NCI-H446 treated with DMSO at 0.1 percent for 48 hours (cell line): ENCODE measurements around the gene PDS5B.
"Not testable (repeated sequence)": the region's sequence is repeated elsewhere in the genome, so short reads cannot be mapped to it uniquely, and the experiment has no call there.

Source experiments
- DNase-seq: peaks from one replicate; lab custom pipeline; 2025; lab: John Stamatoyannopoulos, UW

Gene PDS5B, protein sequence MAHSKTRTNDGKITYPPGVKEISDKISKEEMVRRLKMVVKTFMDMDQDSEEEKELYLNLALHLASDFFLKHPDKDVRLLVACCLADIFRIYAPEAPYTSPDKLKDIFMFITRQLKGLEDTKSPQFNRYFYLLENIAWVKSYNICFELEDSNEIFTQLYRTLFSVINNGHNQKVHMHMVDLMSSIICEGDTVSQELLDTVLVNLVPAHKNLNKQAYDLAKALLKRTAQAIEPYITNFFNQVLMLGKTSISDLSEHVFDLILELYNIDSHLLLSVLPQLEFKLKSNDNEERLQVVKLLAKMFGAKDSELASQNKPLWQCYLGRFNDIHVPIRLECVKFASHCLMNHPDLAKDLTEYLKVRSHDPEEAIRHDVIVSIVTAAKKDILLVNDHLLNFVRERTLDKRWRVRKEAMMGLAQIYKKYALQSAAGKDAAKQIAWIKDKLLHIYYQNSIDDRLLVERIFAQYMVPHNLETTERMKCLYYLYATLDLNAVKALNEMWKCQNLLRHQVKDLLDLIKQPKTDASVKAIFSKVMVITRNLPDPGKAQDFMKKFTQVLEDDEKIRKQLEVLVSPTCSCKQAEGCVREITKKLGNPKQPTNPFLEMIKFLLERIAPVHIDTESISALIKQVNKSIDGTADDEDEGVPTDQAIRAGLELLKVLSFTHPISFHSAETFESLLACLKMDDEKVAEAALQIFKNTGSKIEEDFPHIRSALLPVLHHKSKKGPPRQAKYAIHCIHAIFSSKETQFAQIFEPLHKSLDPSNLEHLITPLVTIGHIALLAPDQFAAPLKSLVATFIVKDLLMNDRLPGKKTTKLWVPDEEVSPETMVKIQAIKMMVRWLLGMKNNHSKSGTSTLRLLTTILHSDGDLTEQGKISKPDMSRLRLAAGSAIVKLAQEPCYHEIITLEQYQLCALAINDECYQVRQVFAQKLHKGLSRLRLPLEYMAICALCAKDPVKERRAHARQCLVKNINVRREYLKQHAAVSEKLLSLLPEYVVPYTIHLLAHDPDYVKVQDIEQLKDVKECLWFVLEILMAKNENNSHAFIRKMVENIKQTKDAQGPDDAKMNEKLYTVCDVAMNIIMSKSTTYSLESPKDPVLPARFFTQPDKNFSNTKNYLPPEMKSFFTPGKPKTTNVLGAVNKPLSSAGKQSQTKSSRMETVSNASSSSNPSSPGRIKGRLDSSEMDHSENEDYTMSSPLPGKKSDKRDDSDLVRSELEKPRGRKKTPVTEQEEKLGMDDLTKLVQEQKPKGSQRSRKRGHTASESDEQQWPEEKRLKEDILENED (N-terminal part only)

DNA sequence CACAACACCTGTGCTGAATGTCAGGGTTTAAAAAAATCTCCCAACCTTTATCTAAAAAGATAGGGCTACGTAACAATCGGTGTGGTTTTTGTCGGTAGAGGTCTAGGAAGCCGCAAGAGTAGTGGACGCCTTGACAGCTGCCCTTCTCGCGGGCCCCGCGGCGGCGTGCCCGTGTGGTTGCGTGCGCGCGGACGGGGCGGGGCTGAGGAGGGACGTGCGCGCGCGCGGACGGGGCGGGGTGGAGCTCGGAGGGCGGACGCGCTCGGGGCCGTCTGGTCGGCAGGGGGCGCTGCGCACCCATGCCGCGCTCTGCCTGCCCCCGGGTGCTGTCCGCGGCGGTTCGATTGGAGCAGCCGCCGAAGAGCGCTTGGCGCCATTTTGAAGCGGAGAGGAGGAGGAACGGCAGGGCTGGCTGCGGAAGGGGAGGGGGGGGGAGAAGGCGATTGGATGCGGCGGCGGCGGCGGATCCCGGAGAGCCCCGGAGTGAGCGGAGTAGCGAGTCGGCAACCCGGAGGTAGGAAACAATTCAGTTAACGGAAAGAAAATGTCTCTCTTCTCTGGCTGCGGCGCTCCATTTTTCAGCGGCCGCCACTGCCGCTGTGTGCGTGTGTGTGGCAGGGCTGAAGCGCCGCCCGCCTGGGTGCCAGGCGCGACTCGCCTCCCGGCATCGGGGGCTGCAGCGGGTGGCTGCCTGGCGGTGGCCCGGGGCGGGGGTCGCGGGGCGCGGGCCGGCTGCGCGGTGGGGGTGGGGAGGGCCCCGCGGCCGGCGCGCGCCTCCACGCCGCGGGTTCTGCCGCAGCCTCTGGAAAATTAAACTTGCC lies at the start of gene PDS5B:
TSS of gene PDS5B (plus strand) at position 373 of the 821 bp plus-strand sequence. CDS start 62,321 bp downstream, outside the sequence.
- peak; percentile 91 for DNase-seq

DNA sequence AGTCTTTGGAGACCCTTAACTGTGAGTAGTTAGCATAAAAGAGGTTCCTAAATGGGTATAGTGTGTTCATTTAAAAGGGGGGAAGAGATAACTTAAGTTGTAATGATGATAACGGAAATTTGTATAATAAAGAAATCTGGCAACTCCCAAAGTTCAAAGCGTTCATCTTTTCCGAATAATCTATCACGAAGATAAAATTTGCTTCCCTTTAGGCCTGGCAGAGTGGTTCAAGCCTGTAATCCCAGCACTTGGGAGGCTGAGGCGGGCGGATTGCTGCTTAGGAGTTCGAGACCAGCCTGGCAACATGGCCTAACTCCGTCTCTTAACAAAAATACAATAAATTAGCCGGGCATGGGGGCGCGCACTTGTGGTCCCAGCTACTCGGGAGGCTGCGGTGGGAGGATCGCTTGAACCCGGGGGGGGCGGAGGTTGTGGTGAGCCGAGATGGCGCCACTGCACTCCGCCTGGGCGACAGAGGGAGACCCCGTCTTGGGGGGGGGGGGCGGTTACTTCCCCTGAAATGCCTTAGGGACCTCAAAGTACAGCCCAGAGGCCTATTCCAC lies 48.6 kb upstream of the PDS5B start:
- DNase-seq = no peak

DNA sequence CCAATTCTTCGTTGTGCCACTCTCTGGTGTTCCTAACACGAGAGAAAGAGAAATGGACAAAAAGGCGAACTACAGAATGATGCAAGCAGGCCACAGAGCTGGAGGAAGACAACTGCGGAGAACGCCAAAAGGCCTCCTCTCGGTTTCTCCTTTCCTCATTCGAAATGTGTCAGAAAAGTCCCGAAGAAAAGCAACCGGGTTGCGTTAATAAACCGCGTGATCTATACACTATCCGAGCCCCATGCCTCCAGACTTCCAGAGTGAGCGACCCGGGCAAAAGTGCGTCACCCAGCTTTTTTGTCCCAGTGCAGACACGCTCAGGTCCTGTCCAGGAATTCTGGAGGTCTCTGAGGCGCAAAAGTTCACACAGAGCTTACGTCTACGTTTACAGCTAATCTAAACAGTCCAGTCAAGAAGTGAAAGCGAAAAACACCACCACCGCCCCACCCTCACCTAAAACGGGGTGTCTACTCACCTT lies 48.1 kb upstream of the PDS5B start:
- no peak for DNase-seq

DNA sequence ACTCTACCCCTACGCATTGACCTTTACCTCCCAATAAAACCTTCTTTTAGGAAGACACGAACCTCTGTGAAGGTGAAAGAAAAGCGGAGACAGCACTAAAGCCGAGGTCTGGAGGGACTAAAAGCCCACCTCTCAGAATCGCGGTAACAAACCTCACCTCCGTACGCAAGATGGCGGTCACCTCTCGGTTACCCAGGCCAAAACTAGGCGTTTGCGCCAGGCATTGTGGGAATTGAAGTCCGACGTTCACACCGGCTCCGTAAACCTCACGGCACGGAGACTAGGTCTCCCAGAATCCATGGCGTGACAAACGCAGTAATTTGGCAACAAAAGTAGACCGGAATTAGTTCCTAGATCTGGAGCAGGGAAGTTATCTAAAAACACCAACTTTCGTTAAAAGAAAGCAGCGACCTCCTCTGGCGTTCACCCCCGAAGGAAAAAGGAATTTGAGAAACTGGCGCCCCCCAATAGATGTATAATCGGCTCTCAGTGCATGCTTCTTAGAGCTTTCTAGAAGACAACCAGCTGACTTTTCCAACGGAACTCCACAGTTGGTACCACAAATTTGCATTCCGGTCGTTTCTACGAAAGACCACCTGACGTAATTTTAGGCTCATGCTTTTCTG lies 47.5 kb upstream of the PDS5B start, which contains the start of gene N4BP2L2:
TSS of gene N4BP2L2 (minus strand) at position 175 of the 626 bp plus-strand sequence. CDS start 1,768 bp downstream, outside the sequence.
- DNase-seq = peak; percentile 95

DNA sequence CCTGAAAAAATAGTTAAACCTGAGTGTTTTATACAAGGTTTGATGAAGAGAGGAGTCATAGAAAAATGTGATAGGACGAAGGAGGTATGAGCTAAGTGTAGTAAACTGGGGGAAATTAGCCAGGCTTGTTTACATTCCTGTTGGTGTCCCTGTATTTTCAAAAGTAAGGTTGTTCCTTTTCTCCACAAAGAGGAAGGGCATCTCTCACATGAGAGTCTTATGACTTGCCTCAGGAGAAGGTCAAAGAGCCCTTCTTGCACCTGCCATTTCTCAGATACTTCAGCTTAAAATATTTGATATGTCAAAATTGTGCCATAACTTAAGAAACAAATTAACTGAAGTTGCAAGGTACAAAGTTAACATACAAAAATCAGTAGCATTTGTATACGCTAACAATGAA lies 44.0 kb upstream of the PDS5B start:
- no peak for DNase-seq

DNA sequence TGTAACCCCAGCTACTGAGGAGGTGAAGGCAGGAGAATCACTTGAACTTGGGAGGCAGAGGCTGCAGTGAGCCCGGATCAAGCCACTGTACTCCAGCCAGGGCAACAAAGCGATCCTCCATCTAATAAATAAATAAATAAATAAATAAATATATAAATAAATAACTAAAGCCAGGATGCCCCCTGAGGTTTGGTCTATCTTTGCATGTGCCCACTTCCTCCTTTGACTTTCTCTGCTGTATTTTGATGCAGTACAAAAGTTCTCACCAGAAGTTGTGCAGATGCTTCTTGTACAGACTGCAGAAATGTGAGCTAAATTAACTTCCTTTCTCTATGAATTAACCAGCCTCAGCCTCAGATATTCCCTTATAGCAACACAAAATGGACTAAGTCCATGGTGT lies 41.2 kb upstream of the PDS5B start:
- no peak for DNase-seq

DNA sequence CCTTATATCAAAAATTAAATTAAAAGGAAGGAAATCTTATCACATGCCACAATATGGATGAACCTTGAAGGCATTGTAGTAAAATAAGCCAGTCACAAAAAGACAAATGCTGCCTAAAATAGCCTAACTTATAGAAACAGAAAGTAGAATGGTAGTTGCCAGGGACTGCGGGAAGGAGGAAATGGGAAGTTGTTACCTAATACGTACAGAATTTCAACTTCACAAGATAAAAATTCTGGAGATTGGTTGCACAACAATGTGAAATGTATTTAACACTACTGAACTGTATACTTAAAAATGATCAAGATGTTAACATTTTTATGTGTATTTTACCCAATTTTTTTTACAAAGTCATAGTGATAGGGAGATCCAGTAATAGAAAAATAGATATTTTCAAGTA lies 37.4 kb upstream of the PDS5B start:
- DNase-seq = no peak

DNA sequence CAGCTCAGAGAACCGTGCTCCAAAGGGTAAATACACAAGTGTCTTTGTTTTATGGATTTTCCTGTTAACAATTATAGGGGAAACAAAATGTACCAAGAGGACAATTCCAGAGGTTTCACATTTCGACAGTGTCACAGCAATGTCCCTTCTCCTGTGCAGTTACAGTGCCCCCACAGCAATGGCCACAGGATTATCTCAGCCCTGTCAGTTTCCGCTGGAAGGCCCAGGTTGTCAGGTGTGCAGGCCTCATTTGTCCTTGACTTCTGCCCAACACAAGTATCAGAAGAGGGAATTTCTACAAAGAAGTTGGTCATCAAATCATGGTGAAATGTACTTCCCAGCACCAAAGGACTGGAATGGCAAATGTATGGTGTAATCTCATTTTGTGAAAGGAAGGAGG lies 36.5 kb upstream of the PDS5B start:
- no peak for DNase-seq

DNA sequence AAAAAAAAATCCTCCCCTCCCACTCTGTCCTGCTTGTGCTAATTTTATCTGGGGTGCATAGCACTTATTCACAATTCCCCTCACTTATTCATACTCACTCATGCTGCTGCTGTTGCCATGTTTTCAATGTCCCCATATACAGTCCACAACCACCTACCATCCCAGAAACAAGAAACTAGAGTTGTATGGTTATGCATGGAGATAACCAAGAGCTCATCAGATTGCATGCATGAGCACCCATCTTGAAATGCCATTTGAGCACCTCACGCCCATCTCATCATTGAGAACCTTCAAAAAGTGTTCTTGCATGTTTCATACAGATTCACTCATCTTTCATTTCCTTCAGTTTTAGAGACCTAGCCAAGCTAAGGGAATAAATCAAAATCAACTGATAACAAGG lies 32.5 kb upstream of the PDS5B start:
- no peak for DNase-seq

DNA sequence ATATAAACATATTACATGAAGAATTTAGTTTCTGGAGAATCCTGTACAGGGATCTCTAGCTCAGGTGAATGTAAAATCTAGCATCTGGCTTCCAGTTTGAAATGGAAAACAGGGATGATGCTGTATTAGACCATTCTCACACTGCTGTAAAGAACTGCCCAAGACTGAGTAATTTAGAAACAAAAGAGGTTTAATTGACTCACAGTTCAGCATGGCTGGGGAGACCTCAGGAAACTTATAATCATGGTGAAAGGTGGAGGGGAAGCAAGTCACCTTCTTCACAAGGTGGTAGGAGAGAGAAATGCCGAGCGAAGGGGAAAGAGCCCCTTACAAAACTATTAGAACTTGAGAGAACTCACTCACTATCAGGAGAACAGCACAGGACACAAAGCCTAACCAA lies 30.6 kb upstream of the PDS5B start:
- no peak for DNase-seq

DNA sequence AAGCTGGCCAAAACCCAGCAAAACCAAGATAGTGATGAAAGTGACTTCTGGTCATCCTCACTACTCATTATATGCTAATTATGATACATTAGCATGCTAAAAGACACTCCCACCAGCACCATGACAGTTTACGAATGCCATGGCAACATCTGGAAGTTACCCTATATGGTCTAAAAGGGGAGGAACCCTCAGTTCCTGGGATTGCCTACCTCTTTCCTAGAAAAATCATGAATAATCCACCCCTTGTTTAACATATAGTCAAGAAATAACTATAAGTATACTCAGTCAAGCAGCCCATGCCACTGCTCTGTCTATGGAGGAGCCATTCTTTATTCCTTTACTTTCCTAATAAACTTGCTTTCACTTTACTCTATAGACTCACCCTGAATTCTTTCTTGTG lies 25.4 kb upstream of the PDS5B start:
- not testable (repeated sequence) for DNase-seq

DNA sequence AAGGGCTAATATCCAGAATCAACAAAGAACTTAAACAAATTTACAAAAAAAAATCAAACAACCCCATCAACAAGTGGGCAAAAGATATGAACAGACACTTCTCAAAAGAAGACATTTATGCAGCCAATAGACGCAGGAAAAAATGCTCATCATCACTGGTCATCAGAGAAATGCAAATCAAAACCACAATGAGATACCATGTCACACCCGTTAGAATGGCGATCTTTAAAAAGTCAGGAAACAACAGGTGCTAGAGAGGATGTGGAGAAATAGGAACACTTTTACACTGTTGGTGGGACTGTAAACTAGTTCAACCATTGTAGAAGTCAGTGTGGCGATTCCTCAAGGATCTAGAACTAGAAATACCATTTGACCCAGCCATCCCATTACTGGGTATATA lies 10.6 kb upstream of the PDS5B start:
- DNase-seq = not testable (repeated sequence)

DNA sequence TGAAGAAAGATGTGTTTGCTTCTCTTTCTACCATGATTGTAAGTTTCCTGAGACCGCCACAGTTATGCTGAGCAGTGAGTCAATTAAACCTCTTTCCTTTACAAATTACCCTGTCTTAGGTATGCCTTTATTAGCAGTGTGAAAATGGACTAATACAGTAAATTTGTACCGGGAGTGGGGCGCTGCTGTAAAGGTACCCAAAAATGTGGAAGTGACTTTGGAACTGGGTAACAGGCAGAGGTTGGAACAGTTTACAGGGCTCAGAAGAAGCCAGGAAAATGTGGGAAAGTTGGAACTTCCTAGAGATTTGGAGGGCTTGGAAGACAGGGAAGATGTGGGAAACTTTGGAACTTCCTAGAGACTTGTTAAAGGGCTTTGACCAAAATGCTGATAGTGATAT lies 9.2 kb upstream of the PDS5B start:
- DNase-seq = no peak

DNA sequence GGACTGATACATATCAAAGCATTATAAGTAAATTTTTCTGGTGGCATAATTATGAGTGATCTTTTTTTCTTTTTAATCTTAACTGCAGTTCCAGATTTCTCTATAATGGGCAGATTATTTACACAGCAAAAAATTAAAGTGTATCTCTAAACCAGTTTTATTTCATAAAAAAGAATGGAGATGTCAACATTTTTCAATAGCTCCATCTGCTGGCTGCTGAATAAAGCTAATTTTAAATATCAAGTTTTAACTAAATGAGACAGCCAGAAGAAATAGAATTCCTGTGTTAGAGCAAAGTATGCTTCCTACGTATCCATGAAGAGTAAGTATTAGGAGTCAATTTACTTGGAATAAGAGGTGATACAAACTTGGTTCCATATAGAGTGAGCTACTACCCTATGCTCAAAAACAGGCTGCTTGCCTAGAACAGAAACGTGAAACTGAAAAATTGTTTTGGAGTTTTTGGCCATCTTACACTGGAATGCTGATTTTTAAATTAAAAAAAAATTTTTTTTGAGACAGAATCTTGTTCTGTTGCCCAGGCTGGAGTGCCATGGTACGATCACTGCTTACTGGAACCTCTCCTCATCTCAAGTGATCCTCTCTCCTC lies 5.0 kb upstream of the PDS5B start:
- DNase-seq = peak; percentile 15

DNA sequence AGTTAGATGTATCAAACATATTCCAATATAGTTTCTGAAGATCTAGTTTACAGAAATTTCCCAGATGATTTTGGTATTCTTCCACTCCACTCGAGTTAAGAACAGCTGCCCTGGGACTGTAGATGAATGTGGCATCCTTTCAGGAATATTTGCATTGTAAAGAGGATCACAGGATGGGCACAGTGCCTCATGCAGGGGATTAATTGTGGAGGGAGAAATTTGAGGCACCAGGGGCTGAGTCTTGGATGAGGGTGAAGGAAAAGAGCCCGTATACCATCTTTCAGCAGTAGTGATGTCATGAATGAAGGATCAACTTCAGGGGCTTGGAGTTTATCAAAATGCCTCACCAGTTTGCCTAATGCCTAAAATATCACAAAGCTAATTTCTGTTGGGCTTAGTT lies 4.0 kb upstream of the PDS5B start:
- DNase-seq = no peak

DNA sequence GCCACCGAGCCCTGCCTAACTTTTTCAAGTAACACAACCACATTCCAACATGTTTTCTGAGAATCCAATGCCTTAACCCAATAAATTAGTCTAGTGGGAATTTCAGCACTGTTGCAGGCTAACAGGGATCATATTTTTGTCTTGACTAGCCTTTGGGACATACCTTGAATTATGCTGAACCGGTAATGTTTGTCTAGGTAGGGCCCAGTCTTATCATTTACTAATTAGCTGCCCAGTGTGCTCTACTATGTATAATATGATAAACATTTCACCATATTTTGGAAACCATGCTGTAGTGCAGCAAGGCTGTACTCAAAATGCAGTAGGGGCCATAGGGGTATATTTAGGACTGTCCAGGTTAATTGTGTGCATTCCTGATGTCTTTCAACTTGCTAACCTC lies 3.3 kb upstream of the PDS5B start:
- no peak for DNase-seq

DNA sequence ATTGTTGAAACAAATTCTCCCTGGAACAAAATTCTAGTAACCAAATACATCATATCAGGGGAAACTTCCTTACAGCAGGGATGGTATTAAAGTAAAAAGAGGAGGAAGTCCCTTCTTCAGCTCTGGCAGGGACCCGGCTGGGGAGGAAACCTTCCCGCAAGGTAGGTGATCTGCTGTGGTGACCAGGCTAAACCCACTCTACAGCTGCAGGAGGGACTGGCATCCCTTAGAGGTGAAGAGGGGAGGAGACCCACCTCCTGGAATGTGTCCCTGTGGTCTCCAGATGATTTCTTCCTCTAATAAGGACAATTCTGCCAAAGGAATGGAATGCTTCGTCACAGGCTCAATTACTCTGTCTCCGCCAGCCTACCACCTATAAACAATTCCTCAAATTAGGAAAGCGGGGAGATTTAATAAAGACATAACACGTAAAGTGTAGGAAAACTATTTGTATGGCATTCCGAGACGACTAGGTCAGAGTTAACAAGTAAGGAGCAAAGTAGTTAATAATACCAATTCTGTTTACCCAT lies 637 bp upstream of the PDS5B start:
- no peak for DNase-seq

DNA sequence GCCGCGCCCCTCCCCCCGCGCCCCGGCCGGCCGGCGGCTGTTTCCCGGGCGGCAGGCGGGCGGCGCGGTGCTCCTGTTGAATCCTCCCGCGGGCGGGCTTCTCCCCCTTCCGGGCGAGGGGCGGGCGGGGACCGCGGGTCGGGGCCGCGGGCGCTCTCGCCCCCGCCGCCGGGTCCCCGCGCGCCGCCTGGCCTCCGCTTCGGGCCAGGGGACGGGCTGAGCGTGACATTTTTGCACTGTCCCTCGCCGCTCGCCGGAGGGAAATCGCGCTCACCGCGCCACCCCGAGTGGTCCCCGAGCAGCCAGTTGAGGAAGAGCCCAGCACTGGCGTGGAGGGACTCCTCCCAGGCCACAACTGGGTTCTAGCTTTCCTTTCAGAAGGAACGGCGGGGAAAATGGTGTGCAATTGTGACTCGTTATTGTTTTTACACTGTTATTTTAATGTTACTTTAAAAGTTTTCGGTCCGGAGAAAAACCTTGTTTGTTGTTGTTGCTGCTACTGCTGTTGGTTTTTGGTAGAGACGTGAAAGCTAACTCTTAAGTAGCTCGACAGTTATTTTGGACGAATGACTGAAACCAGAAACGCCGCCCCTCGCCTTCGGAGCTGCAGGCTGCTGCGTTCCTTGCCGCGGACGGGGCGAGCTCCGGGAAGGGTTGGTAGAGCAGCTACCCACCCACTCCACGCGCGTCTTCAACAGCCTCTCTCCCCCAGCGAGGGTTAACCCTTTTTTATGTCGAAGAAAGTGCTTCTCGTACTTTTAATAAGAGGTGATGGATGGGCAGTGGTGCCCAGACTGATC lies 959 bp downstream of the PDS5B start:
- no peak for DNase-seq

DNA sequence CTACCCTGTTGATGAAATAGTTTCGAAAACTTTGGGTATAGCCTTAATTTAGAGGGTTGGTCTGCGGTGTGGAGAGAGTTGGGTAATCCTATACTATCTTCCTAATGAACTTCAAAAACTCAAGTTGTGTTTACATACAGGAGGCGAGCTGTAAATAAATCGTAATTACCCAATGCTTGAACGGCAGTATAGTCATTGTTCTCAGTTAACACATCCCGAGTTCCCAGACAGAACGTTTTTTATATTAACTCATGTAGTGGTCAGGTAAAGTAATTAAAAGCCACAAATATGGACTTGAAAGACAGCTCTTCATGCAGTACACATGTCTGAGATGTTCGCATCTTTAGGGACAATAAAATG lies 1.5 kb downstream of the PDS5B start:
- DNase-seq = no peak
